HG03159 (cell line): ENCODE data around the gene KLHL3.

ENCODE experiments used
- ATAC-seq: cut with Tn5 transposase; IDR thresholded peaks from one replicate; pipeline ENCODE4 v1.9.1; 2021; ENCODE audit warnings: mild to moderate bottlenecking, moderate library complexity; ENCODE audit not compliant: unreplicated experiment

Gene KLHL3

GRCh38 chr5:137611794-137612435 is 124.0 kb downstream of the KLHL3 start:
- no peak for ATAC-seq

GRCh38 chr5:137611011-137611580 is 124.8 kb downstream of the KLHL3 start:
- ATAC-seq, result no peak

- no peak for ATAC-seq
Measured at GRCh38 chr5:137610598-137610997, 125.3 kb downstream of the KLHL3 start.

GRCh38 chr5:137609127-137609526 is 126.8 kb downstream of the KLHL3 start:
- ATAC-seq, result no peak

GRCh38 chr5:137607771-137608170 is 128.1 kb downstream of the KLHL3 start:
- no peak for ATAC-seq

- no peak for ATAC-seq
Measured at GRCh38 chr5:137606401-137606800, 129.5 kb downstream of the KLHL3 start.

GRCh38 chr5:137605411-137605810 is 130.5 kb downstream of the KLHL3 start:
- ATAC-seq, result no peak

GRCh38 chr5:137604348-137605095 is 131.4 kb downstream of the KLHL3 start:
- ATAC-seq, result no peak

- no peak for ATAC-seq
Measured at GRCh38 chr5:137603891-137604290, 132.0 kb downstream of the KLHL3 start.

GRCh38 chr5:137603356-137603755 is 132.5 kb downstream of the KLHL3 start:
- no peak for ATAC-seq

GRCh38 chr5:137602721-137603273 is 133.1 kb downstream of the KLHL3 start:
- no peak for ATAC-seq

GRCh38 chr5:137600721-137601360 is 135.0 kb downstream of the KLHL3 start:
- no peak for ATAC-seq

GRCh38 chr5:137599457-137599856 is 136.4 kb downstream of the KLHL3 start:
- no peak for ATAC-seq

GRCh38 chr5:137598399-137598798 is 137.5 kb downstream of the KLHL3 start:
- ATAC-seq, result no peak

GRCh38 chr5:137596941-137597340 is 138.9 kb downstream of the KLHL3 start:
- no peak for ATAC-seq

- no peak for ATAC-seq
Measured at GRCh38 chr5:137595396-137596079, 140.4 kb downstream of the KLHL3 start.

GRCh38 chr5:137594717-137595116 is 141.2 kb downstream of the KLHL3 start:
- ATAC-seq, result no peak

- no peak for ATAC-seq
Measured at GRCh38 chr5:137592317-137592716, 143.6 kb downstream of the KLHL3 start.

- ATAC-seq, result no peak
Measured at GRCh38 chr5:137589185-137589584, 146.7 kb downstream of the KLHL3 start.

- ATAC-seq, result no peak
Measured at GRCh38 chr5:137587919-137588318, 148.0 kb downstream of the KLHL3 start.

GRCh38 chr5:137584262-137584661 is 151.6 kb downstream of the KLHL3 start:
- no peak for ATAC-seq
